ENCODE results near the gene GRB2.

The GRB2 gene

DNA sequence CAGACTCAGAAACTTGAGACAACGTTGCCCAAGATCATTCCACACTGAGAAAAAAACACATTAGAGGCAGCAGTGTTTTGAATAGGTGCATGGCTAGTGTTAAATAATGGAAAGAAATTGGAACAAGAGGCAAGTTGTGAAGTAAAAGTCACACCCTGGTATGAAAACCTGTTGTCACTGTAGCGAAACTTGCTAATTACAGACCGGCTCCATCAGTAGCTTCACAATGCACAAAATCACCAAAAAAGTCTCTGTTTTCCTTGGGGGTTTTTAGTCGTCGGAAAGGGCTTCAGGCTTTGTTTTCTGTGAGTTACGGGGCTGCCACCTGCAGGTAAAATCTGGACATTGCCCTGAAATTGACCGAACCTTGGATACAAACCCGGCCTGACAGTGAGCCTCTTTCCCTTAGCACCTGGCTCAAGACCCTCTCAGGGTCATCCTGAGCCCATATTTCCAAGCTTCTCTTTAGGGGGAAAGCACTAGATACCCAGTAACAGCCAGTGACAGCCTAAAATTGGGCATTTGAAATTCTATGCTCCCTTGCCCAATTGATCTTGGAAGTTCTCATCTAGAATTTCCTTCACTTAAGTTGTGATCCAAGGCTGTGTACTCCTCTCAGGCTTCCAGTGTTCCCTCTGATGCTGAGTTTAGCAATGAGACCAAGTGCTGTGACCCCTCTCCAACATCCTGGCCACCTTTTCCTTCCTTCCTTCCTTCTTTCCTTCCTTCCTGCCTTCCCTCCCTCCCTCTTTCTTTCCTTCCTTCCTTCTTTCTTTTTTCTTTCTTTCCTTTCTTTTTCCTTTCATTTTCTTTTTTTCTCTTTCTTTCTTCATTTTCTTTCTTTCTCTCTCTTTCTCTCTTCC lies 7.2 kb upstream of the GRB2 start:
- FAIRE-seq = no peak

DNA sequence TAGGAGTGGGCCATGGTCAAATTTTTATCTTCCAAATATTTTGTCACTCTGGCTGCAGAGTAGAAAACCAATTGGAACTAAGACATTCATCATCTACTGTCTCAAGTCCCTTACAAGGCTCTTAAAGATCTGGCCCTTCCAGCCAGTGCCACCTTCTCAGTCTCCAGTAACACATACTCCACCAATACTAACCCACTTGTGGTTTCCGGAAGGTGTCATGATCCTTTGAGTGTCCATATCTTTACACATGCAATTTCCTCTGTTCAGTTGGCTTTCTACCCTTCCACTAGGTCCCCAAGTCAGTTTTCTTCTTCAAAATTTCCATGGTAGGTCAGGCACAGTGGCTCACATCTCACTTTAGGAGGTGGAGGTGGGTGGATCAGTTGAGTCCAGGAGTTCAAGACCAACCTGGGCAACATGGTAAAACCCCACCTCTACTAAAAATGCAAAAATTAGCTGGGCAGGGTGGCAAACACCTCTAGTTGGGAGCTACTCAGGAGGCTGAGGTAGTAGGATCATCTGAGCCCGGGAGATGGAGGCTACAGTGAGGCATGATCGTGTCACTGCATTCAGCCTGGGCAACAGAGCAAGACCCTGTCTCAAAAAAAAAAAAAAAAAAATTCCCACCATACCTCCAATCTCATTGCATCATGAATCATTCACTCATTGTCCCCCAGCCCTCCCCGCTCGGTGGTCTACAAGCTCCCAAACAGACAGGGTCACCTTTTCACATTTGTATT lies 6.0 kb upstream of the GRB2 start:
- no peak for FAIRE-seq

DNA sequence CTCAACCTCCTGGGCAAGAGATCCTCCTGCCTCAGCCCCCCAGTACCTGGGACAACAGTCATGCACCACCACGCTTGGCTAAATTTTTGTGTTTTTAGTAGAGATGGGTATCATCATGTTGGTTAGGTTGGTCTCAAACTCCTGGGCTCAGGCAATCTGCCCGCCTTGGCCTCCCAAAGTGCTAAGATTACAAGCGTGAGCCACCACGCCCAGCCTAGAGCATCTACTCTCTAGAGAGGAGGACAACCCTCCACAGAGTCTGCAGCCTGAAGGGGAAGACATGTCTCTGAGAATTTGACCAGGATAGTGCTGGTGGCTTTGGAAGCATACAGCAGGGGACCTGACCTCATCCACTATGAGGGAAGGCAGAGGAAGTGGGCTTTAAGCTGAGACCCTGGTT lies 4.7 kb upstream of the GRB2 start:
- no peak for FAIRE-seq

DNA sequence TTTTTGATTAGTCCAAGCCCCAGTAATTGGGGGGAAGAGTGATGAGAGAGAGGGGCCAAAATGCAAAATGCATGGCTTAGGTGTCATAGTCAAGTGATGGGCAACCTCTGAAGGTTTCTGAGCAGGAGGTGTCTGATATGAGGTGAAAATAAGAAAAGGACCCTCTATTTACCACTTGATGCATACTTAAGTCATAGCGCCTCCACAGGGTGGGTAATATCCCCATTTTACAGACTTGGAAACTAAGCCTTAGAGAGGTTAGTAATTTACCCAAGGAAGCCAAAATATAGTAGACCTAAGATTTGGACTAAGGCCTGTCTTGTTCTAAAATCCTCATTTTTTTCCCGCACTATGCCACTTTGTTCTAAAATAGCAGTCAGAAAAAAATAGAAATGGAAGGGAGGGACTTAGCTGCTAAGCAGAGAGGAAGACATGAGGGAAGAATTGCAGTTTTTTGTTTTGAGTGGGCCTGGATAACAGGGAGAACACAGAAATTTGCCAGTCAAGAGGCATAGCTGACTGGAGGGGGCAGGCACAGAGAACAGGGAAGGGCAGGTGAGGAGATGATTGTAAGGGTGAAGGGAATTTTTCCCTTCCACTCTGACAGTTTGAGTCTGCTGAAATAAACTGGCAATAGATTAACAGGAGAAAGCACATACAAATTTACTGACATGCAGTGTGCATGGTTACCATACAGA lies 2.3 kb upstream of the GRB2 start:
- no peak for FAIRE-seq

DNA sequence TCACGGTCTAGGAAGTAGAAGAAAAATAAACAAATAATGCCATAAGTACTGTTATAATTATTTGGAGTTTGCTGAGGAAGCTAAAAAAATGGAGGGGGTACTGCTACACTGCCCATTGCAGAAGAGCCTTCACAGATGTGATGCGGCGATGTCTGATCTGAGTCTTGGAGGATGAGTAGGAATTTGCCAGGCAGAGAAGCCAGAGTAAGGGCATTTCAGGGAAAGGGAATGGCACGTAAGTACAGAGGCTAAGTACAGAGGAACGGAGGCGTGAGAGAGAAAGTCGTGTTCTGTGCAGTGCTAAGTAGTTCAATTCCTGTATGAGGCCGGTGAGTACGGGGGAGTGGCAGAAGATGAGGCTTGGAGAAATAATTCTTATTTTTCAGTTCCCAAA lies 741 bp upstream of the GRB2 start:
- no peak for FAIRE-seq

DNA sequence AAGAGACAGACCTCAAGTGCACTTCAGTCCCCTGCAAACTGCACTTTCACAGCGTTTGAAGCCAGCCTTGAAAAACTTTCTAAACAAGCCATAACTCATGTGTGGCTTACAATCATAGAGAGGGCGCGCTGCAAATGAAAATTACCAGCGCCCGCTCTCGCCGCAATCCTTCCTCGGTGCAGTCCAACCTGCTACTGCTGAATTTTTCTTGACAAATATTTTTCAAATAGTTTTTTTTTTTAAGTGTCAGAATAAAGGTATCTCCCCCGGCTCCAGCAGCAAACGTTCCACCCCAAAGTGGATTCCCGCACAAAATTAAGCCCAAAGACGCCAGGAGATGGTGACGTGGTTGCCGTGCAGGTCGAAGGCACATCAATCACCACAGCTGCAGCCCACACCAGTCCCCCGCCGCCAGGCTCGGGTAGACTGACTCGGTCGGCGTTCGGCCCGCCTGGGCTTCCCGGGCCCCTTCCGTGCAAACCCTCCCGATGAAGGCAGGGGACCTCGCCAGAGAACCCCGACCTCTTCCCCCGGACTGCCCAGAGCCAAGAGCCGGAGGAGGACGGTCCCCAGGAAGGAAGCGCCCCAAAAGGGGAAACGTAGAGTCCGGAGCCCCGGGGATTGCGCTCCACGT lies 630 bp downstream of the GRB2 start:
- FAIRE-seq = no peak

DNA sequence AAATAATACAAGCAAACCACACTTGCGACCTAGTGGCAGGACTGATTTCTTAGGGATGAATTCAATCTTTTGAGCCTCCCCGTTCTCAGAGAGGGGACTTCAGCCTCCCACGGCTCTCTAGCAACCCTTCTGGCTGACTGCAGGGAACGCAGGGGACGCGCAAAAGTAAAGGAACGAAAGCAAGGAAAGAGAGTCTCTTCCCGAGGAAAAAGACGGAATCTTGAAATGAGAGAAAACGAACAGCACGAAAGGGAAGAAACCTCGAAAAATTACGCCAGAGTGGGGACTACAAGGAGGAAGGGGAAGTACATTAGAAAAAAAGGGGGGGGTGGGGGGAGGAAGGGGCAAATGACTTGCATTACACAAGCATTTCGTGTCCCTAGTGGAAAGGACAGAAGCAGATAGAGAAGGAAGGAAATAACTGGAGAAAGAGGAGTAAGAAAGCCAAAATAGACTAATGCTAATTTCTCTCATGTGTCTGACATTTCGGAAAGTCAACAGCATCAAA lies 1.2 kb downstream of the GRB2 start:
- FAIRE-seq = no peak

DNA sequence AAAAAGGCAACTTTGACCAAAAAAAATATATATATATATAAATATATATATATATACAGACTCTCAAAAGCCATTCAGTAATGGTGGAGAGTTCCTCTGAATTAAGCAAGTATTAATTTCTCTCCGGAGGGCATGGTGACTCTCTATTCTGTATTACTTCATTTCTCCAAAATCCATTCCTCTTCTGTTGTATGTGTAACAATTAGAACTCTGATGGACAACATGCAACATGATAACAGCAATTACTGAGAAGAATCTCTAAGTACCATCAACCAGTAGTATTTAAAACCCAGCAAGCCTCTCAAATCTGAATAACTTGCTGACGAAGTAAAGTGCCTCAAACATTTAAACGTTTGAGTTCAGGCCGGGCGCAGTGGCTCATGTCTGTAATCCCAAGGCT lies 2.3 kb downstream of the GRB2 start:
- FAIRE-seq = no peak

DNA sequence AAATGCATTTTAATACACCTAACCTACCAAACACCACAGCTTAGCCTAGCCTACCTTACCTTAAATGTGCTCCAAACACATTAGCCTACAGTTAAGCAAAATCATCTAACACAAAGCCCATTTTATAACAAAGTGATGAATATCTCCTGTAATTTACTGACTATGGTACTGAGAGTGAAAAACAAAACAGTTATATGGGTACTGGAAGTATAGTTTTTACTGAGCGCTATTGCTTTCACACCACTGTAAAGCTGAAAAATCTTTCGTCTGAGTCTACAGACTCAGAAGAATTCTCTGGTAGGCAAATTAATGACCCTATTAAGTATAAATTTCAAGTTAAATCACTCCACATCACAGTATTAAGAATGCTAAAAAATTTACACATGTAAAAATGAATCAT lies 3.5 kb downstream of the GRB2 start:
- FAIRE-seq = no peak

DNA sequence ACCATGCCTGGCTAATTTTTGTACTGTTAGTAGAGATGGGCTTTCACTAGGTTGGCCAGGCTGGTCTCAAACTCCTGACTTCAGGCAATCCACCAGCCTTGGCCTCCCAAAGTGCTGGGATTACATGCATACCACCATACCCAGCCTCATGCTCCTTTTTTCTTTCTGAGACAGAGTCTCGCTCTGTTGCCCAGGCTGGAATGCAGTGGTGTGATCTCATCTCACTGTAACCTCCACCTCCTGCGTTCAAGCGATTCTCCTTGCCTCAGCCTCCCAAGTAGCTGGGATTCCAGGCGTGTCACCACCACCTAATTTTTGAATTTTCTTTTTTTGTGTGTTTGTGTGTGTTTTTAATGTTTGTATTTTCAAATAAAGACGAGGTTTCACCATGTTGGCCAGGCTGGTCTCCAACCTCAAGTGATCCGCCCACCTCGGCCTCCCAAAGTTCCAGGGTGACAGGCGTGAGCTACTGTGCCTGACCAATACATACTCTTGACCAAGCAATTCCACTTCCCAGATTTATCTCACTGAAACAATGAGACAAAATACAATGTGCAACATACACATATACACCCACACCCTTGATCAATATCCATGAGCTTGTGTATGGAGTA lies 5.0 kb downstream of the GRB2 start:
- FAIRE-seq = no peak

DNA sequence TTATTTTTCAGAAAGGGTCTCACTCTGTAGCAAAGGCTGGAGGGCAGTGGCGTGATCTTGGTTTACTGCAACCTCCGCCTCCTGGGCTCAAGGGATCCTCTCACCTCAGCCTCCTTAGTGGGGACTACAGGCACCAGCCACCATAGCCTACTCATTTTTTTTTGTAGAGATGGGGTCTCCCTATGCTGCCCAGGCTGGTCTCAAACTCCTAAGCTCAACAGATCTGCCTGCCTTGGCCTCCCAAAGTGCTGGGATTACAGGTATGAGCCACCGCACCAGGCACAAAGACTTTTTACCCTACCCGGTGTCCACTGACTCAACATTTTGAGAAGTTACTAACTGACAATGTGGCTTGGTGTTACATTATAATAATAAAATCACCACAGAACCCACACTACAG lies 7.2 kb downstream of the GRB2 start:
- no peak for FAIRE-seq

DNA sequence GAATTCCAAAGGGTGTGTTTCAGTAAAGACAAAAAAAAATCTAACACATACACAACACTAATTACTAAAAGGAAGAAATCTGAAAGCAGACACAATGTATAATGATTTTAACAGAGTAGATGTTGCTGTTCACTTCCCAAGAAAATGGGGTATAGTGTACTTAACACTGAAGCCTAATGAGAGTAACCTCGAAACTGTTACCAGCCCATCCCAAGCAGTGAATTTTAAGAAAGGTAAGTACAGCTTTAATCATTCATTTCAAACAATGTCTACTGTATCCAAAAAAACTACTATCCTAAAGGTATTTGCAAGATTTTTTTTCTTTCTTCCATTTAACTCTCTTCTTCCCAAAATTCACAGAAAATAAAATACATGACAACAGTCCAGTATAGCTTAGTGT lies 8.3 kb downstream of the GRB2 start:
- no peak for FAIRE-seq

DNA sequence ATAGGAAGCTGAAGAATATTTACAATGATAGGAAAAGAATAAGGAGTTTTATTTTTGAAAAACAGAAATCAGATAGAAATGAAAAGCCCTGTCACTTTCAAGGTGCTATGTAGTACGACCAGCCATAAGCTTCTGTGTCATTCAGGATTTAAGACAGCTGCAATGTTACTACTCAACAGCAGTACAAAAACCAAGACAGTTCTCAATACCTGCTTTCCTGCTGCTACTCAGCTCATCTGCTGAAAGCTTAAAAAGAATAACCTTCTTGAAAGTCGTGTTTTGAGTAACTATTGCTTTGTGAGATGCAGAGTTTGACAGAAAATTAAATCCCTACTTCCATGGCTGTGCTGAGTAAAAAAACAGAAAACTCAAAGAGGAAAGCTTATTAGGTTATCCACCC lies 8.7 kb downstream of the GRB2 start:
- FAIRE-seq = no peak

DNA sequence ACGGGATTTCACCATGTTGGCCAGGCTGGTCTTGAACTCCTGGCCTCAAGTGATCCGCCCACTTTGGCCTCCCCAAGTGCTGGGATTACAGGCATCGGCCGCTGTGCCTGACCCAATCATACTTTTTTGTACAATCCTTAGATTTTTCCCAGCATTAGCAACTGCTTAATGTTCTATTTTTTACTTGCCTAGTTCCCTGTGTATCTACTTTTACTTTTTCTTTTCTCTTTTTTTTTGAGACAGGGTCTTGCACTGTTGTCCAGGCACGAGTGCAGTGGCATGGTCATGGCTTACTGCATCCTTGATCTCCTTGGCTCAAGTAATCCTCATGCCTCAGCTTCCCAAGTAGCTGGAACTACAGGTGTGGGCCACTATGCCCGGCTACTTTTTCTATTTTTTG lies 9.5 kb downstream of the GRB2 start:
- FAIRE-seq = no peak

DNA sequence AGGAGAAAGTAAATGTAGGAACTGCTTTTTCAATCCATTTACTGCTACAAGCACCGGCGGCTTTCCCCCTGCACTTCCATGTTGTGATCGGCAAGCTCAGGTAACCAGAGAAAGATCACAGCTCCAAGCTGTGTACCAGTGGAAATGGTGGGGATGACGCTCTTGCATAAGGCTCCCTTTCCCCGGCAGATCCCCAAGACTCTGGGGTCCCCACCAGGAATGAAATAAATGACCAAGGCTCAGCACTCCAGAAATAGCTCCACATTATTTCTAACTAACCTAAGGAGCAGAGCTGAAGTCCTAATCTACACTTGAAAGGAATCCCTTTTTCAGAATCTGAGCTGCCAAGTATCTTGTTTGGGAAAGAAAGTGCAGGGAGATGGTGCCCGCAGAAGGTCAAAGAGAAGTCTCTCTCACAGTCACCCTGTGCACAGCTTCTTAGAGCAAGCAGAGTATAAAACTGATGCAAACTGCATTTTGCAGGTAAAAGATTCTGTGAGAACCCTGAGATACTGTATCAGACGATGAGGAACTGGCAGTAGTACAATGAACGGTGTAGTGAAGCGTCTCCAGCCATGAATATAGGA lies 11.1 kb downstream of the GRB2 start:
- no peak for FAIRE-seq

DNA sequence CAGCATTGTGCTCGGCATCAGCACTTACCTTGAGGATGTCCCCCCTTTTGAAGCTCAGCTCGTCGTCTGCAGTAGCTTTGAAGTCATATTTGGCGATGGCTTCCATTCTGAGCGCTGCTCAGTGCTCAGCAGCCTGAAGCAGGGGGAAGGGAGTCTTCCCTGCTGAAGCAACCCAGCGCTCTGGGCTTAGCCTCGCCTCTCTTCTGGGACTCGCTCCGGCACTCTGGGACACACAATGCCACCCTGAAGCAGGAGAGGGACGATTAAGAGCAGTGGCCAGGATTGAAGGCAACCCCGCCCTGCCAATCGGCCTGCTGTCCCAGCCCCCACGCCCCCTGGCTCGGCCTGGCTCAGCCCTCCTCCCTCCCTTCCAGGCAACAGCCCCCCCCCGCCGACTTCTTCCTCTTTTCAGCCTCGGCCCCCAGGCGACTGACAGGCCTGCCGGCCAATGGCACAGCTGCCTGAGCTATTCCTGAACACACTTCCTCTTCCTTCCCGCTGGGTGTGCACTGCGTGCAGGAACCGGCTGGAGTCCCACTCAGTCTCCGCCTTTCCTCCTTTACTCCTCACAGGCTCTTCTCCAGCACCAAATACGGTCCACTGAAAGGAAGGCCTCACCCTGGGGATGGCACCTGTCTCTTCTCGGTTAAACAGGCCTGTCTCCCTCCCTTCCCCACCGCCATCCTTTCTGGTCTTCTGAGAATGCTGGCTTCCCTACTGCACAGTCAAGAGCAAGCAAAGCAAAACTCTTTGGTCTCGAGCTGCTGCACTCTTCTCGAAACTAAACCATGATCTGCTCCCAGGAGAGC lies 11.8 kb downstream of the GRB2 start:
- FAIRE-seq = no peak

DNA sequence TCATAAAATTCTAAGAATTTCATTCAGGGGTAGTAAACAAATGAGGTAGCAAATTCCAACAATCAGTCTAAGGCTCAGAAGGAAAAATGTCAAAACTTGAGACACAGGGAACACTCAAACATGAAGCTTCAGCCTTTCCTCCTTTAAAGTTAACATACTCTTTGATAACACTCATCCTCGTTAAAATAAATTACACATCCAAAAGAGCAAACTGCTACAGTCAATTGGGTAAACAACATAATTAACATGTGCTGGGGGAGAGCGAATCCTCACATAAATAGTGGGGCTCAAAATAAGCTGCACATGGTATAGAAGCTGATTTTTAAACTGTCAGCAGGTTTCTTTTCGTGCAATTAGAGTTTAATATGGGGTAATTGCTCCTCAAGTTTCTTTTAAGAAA lies 12.9 kb downstream of the GRB2 start:
- no peak for FAIRE-seq

DNA sequence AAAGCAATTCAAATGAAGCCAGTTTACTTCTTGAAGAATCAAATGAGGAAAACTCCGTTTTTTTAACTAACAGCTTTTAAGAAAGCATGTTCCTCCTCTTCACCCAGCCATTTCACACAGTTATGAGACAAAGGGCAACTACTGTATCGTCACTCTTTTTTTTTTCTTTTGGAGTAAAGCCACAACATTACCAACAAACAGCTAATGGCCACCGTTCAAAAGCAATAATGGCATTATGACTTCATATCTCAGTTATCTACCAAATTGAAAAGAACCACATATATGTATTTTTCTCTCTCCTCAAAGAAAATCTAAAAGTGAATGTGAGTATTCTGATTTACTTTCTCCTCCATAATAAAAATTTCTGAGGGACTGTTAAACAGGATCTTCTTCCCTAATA lies 14.5 kb downstream of the GRB2 start:
- FAIRE-seq = no peak

DNA sequence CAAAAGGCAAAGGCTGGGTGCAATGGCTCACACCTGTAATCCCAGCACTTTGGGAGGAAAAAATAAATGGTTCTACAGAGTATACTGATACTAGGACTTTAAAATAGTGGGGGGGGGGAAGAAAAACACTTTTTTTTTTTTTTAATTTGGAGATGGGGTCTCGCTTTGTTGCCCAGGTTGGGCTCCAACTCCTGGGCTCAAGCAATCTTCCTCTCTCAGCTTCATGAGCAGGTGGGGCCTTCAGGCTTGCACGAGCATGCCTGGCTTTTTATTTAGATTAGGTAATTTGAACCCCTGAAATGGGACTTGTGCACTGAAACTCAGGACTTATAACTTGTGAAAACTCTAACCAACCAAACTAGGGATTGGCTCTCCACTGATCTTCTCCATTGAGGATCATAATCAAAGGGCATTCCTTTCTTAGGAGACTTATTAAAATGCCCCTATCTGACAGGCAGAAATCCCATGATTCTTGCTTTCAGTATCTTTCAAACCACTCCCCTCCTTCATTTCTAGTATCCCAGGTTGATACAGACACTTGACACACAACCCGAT lies 16.9 kb downstream of the GRB2 start:
- FAIRE-seq = no peak

DNA sequence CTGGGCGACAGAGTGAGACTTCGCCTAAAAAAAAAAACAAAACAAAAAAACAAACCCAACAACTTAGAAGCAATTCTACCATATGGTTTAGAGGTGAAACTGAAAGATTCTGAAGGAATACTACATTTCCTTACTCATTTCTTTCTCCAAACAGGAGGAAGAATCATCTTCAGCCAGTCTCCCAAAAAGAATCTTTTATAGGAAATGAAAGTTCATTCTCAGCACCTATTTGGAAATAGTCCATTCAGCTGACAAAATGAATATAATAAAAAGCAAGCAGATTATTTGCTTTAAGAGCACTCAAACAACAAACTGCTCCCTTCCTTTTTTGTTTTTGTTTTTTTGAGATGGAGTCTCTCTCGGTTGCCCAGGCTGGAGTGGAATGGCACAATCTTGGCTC lies 17.7 kb downstream of the GRB2 start:
- no peak for FAIRE-seq

DNA sequence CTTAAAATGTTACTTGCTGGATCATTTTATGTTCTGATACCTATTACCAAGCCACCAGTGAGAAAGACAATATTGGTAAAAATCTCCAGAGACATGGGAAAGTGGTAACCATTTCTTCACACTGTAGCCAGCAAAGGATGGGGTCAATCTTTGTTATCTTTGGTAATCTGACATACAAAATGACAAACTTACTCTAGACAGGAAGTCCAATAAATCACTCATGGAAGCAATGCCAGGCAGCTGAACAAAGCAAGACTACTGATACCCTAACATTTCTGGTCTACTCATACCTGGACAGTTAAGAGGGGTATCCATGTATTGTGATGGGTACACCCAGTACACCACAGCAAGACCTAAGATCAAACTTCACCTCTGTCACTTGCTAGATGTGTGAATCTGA lies 19.0 kb downstream of the GRB2 start:
- FAIRE-seq = no peak
